ENCODE measurements around the gene DRC1. TPM values are rescaled to one million over a fixed set of nuclear protein-coding genes. Genes with fewer than 3 reads are reported as not detected.
A peak's percentile ranks its signal among the peaks of the same experiment; 100 is the strongest.

Gene DRC1
- total and polyA plus RNA-seq, 7 donors: 0.06 to 0.54 TPM; not detected in 5

DNA sequence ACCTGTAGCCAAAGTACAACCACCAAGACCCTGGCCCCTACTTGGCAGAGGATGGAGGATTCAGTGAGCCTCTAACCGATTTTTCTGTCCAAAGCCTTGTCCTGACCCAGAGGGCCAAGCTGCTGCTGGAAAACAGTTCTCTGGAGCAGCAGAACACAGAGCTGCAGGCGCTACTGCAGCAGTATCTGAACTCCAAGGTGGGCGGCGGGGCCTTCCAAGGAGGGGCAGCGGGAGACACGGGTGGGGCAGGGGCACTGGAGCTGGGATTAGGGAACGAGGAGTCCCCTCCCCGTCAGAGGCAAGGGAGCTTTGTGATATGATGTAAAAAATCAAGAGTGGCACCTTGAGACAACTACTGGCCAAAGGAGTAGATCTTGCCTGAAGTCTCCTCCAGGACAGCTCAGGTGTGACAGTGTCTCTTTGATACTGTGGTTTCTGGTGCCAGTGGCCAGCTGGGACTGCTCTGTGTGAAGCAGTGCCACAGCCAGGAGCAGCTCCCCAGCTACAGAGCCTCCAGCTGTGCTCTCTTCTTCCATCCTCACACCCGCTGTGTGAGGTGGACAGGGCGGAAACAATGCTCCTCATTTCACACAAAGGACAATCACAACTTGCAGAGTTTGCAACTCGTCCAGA is 53.4 kb downstream of the DRC1 start:
- intact Hi-C loops (cut with DNase I): no loop called here
- H3K36me3 ChIP-seq: no peaks in the 10 kb centered on the region
- H3K9me3 ChIP-seq: no peaks in the 10 kb centered on the region
- no peak overlapping the region for H3K27ac ChIP-seq
- WGBS, 2 donors: 81 to 86% methylated on average over 11 of the region's 11 CpGs
- peaks cover 0 to 3% (median 0%) of the 10 kb centered on the region in 3 donors for H3K27me3 ChIP-seq
- no peak overlapping the region for H3K4me3 ChIP-seq
- peak; percentile 46 for DNase-seq
- TF ChIP-seq POLR2AphosphoS5 (IDR thresholded peaks at IDR 0.05): no peak
- TF ChIP-seq, protein P1, sequence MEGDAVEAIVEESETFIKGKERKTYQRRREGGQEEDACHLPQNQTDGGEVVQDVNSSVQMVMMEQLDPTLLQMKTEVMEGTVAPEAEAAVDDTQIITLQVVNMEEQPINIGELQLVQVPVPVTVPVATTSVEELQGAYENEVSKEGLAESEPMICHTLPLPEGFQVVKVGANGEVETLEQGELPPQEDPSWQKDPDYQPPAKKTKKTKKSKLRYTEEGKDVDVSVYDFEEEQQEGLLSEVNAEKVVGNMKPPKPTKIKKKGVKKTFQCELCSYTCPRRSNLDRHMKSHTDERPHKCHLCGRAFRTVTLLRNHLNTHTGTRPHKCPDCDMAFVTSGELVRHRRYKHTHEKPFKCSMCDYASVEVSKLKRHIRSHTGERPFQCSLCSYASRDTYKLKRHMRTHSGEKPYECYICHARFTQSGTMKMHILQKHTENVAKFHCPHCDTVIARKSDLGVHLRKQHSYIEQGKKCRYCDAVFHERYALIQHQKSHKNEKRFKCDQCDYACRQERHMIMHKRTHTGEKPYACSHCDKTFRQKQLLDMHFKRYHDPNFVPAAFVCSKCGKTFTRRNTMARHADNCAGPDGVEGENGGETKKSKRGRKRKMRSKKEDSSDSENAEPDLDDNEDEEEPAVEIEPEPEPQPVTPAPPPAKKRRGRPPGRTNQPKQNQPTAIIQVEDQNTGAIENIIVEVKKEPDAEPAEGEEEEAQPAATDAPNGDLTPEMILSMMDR (IDR thresholded peaks at IDR 0.05): no peak
- no peak for TF ChIP-seq EP300 (IDR thresholded peaks at IDR 0.05)
- TF ChIP-seq POLR2A (IDR thresholded peaks at IDR 0.05): no peak
- H3K4me1 ChIP-seq: no peaks in the 10 kb centered on the region

GRCh38 chr2:26455670-26456439 is 54.1 kb downstream of the DRC1 start:
- intact Hi-C loops (cut with DNase I): no loop called here
- Histone ChIP-seq H3K4me1 (no peaks in the 10 kb centered on the region), H3K4me3 (no peak overlapping the region), H3K27ac (no peak overlapping the region), H3K27me3 (no peaks in the 10 kb centered on the region), H3K9me3 (no peaks in the 10 kb centered on the region), H3K36me3 (no peaks in the 10 kb centered on the region)
- DNase-seq: peak; percentile 70
- 66% methylated on average over 18 of the region's 18 CpGs for WGBS, 2 donors
- peak in 1 of 4 donors; percentile 42 for TF ChIP-seq POLR2AphosphoS5 (IDR thresholded peaks at IDR 0.05)
- TF ChIP-seq POLR2A (IDR thresholded peaks at IDR 0.05): no peak
- no peak for TF ChIP-seq EP300 (IDR thresholded peaks at IDR 0.05)

DNA sequence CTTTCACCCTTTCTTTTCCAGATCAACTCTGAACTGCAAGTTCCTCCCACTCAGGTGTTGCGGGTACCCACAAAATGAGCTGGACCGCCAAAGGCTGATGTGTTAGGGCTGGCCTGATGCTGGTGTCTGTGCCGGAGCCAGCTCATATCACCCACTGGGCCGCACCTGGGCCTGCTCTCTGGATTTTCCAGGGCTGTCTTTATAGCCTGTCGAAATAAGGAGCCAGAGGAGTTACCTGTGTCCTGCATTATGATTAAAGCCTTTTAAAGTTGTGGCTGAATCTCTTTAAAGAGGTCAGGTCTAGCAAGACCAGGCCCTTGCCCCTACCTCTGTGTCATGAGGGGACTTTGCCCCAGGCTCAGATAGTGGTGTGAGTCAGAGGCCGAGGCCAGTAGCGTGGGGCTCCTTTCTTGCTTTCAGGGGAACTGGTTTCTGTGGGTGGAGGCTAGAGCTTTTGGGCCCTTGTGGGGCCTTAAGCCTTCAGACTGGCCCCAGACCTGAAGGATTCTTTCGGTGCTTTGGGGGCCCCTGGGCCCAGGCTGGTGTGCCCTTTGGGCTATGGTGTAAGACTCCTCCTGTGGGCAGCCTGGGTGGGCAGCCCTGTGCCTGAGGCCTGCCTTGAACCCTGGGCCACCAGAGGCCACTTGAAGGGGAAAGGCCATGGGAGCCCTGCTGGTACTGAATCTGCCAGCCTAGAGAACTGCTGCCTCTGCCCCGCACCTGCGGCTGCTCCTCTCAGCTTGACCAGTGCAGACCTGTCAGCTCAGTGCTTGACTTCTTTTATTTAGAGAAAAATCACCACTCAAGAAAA is 54.9 kb downstream of the DRC1 start:
- no peaks in the 10 kb centered on the region for H3K36me3 ChIP-seq
- no peaks in the 10 kb centered on the region for H3K4me1 ChIP-seq
- no peak overlapping the region for H3K27ac ChIP-seq
- intact Hi-C loops (cut with DNase I): no loop called here
- H3K4me3 ChIP-seq: no peak overlapping the region
- TF ChIP-seq, protein P1 (IDR thresholded peaks at IDR 0.05): no peak
- no peak for TF ChIP-seq EP300 (IDR thresholded peaks at IDR 0.05)
- no peak for TF ChIP-seq POLR2AphosphoS5 (IDR thresholded peaks at IDR 0.05)
- TF ChIP-seq POLR2A (IDR thresholded peaks at IDR 0.05): no peak
- no peaks in the 10 kb centered on the region for H3K9me3 ChIP-seq
- DNase-seq: peak; percentile 53
- H3K27me3 ChIP-seq: no peaks in the 10 kb centered on the region
- 85 to 91% methylated on average over 10 of the region's 10 CpGs for WGBS, 2 donors

GRCh38 chr2:26457251-26457666 is 55.5 kb downstream of the DRC1 start:
- Histone ChIP-seq H3K4me1 (no peaks in the 10 kb centered on the region), H3K4me3 (no peak overlapping the region), H3K9me3 (no peaks in the 10 kb centered on the region), H3K27ac (no peak overlapping the region), H3K36me3 (no peaks in the 10 kb centered on the region), H3K27me3 (no peaks in the 10 kb centered on the region)
- intact Hi-C loops (cut with DNase I): no loop called here
- DNase-seq: peak; percentile 59
- TF ChIP-seq EP300 (IDR thresholded peaks at IDR 0.05): no peak
- no peak for TF ChIP-seq POLR2A (IDR thresholded peaks at IDR 0.05)
- TF ChIP-seq, protein P1 (IDR thresholded peaks at IDR 0.05): no peak
- no peak for TF ChIP-seq POLR2AphosphoS5 (IDR thresholded peaks at IDR 0.05)
- WGBS, 2 donors: 82 to 84% methylated on average over 11 of the region's 11 CpGs
